ENCODE data around the gene GTF2H1. TPM values are rescaled to one million over a fixed set of nuclear protein-coding genes. Genes with fewer than 3 reads are reported as not detected.

The GTF2H1 gene
- total RNA-seq, 1 donor from 2014 or later, result 33.7 TPM

DNA sequence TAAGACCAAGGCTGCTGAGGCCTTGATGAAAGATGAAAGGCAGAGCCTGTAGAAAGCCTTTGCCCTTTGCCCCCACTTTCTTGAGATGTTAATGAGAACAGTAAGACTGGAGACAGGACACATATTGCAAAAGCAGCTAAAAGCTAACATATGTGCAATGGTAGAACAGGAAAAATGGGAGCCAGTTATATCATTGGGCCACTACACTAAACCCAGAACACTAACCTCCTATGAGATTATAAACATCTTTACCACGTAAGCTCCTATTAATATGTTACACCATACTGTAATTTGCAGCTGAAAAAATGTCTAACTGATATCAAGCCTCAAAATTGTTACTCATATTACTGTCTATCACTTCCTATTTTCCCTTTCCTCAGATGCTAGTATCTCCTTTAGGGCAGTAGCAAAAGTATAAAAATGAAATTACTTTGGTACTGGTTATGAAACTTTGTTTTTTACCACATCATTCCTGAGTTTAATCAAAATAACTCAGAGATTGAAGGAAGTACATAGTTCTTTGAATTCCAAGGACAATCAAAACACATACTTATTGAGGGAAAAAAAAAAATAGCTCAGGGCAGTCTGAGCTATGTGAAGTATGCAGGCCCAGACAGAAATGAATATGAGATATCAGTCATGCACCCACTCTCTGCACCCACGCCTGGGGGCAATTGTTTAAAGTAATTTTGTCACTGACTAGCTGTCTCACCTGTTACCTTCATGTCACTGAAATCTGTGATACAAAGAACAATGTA lies 9.5 kb upstream of the GTF2H1 start:
- Histone ChIP-seq H3K4me1 (peaks cover 13 to 42% of the 10 kb centered on the region in 2 donors), H3K9me3 (no peaks in the 10 kb centered on the region), H3K27ac (peak overlapping the region; percentile 86 to 90), H3K4me3 (peak overlapping the region; percentile 12 to 19), H3K27me3 (no peaks in the 10 kb centered on the region), H3K36me3 (peaks cover 25 to 32% of the 10 kb centered on the region in 2 donors)
- DNase-seq (ENCODE audit: low spot score in 2 of 2), result no peak
- intact Hi-C loops (cut with DNase I), result loop anchor here (1.0 to 10.0 kb wide), 4 partner anchors 9 to 328 kb away; partner anchors contain the start of genes GTF2H1, HPS5, LDHA and UEVLD
- TF ChIP-seq, protein P1, sequence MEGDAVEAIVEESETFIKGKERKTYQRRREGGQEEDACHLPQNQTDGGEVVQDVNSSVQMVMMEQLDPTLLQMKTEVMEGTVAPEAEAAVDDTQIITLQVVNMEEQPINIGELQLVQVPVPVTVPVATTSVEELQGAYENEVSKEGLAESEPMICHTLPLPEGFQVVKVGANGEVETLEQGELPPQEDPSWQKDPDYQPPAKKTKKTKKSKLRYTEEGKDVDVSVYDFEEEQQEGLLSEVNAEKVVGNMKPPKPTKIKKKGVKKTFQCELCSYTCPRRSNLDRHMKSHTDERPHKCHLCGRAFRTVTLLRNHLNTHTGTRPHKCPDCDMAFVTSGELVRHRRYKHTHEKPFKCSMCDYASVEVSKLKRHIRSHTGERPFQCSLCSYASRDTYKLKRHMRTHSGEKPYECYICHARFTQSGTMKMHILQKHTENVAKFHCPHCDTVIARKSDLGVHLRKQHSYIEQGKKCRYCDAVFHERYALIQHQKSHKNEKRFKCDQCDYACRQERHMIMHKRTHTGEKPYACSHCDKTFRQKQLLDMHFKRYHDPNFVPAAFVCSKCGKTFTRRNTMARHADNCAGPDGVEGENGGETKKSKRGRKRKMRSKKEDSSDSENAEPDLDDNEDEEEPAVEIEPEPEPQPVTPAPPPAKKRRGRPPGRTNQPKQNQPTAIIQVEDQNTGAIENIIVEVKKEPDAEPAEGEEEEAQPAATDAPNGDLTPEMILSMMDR (IDR thresholded peaks at IDR 0.05), result no peak

DNA sequence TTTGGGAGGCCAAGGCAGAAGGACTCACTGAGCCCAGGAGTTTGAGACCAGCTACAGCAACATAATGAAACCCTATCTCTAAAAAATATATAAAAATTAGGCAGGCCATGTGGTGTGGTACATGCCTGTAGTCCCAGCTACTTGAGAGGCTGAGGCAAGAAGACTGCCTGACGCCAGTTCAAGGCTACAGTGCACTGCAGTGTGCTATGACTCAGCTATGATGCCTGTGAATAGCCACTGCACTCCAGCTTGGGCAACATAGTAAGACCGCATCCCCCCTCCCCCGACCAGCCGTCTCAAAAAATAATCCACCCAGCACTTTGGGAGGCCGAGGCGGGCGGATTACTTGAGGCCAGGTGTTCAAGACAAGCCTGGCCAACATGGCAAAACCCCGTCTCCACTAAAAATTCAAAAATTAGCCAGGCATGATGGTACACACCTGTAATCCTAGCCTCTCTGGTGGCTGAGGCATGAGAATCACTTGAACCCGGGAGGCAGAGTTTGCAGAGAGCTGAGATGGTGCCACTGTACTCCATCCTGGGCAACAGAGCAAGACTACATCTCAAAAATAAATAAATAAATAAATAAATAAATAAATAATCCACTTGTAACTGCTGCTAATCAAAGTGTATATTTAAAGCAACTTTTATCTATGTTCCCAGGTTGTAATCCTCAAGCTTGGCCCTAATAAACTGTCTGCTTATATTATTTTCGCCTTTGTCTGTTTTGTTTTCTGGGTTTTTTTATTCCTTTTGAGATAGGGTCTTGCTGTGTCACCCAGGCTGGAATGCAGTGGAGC lies 8.2 kb upstream of the GTF2H1 start:
- no peak for DNase-seq (ENCODE audit: low spot score in 2 of 2)
- Histone ChIP-seq H3K4me3 (no peak overlapping the region), H3K27ac (peak overlapping the region; percentile 86 to 90), H3K27me3 (no peaks in the 10 kb centered on the region), H3K4me1 (peaks cover 13 to 42% of the 10 kb centered on the region in 2 donors), H3K9me3 (no peaks in the 10 kb centered on the region), H3K36me3 (peaks cover 12 to 19% of the 10 kb centered on the region in 2 donors)
- TF ChIP-seq, protein P1 (IDR thresholded peaks at IDR 0.05), result no peak
- intact Hi-C loops (cut with DNase I), result loop anchor here (1.0 to 10.0 kb wide), 4 partner anchors 8 to 329 kb away; partner anchors contain the start of genes GTF2H1, HPS5, LDHA and UEVLD

GRCh38 chr11:18314784-18315523 lies 7.4 kb upstream of the GTF2H1 start:
- intact Hi-C loops (cut with DNase I), result loop anchor here (5.0 to 10.0 kb wide), 2 partner anchors 272 to 330 kb away; partner anchors contain the start of gene UEVLD
- no peaks in the 10 kb centered on the region for H3K9me3 ChIP-seq
- no peak for DNase-seq (ENCODE audit: low spot score in 2 of 2)
- no peaks in the 10 kb centered on the region for H3K27me3 ChIP-seq
- no peak overlapping the region for H3K4me3 ChIP-seq
- TF ChIP-seq, protein P1 (IDR thresholded peaks at IDR 0.05), result no peak
- peak overlapping the region; percentile 86 to 90 for H3K27ac ChIP-seq
- H3K4me1 ChIP-seq, result peaks cover 13 to 48% of the 10 kb centered on the region in 2 donors
- peaks cover 4 to 11% of the 10 kb centered on the region in 2 donors for H3K36me3 ChIP-seq

- no peak for DNase-seq (ENCODE audit: low spot score in 2 of 2)
- Histone ChIP-seq H3K4me1 (peaks cover 16 to 50% of the 10 kb centered on the region in 2 donors), H3K27me3 (no peaks in the 10 kb centered on the region), H3K9me3 (no peaks in the 10 kb centered on the region), H3K27ac (peak overlapping the region; percentile 86 to 90), H3K36me3 (peaks cover 0 to 4% of the 10 kb centered on the region in 2 donors), H3K4me3 (no peak overlapping the region)
- TF ChIP-seq, protein P1 (IDR thresholded peaks at IDR 0.05), result no peak
- intact Hi-C loops (cut with DNase I), result loop anchor here (10.0 kb wide), 1 partner anchor 331 kb away; no protein-coding TSS in a partner anchor
Observed at GRCh38 chr11:18315893-18316292, 6.5 kb upstream of the GTF2H1 start.

DNA sequence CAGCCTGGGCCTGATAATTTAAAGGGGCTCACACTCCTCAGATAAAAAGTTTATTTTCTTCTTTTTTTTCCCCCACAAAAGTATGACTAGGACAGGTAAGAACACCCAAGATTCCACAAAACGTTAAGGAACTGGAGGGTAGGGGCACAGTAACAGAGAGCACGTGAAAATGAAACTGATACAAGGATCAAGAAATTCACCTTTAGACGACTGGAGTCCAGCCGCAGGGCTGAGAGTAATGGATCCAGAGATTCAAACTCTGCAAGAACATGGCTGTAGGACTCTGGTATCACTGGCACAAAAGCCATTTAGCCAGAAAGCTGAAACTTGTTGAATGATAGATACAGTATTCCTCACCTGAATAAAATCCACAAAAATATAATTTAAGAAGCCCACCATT lies 4.8 kb upstream of the GTF2H1 start:
- Histone ChIP-seq H3K36me3 (peaks cover 0 to 4% of the 10 kb centered on the region in 2 donors), H3K4me3 (no peak overlapping the region), H3K27me3 (no peaks in the 10 kb centered on the region), H3K27ac (no peak overlapping the region), H3K9me3 (no peaks in the 10 kb centered on the region), H3K4me1 (peaks cover 14 to 43% of the 10 kb centered on the region in 2 donors)
- no peak for DNase-seq (ENCODE audit: low spot score in 2 of 2)
- intact Hi-C loops (cut with DNase I), result loop anchor here (10.0 kb wide), 1 partner anchor 333 kb away; no protein-coding TSS in a partner anchor
- TF ChIP-seq, protein P1 (IDR thresholded peaks at IDR 0.05), result no peak
